WTC11 (cell line): ENCODE measurements around the gene XRN1. TPM values are rescaled to one million over a fixed set of nuclear protein-coding genes. Genes with fewer than 3 reads are reported as not detected.

Experiments used
- ATAC-seq: fragments of 200-7000 bp; cut with Tn5 transposase; 2 replicates; pipeline ENCODE4 v1.10.0; 2021; ENCODE audit warnings: mild to moderate bottlenecking, moderate library complexity
- CTCF ChIA-PET: fragments of 300-600 bp; sonication (Branson Sonifier 250); formaldehyde crosslinking; loops from one replicate; lab custom pipeline; 2021; ENCODE audit warnings: antibody characterized with exemption; lab: Charles Lee
- POLR2A ChIA-PET: fragments of 350-600 bp; sonication (Branson Sonifier 250); formaldehyde crosslinking; loops from one replicate; lab custom pipeline; 2021; ENCODE audit warnings: antibody characterized with exemption; lab: Charles Lee
- DNase-seq: peaks from one replicate; pipeline ENCODE4 v3.0.0; 2021; ENCODE audit warnings: low spot score
- H3K27ac Mint-ChIP-seq: 2 replicates; pipeline ENCODE4 v1.8.0; 2021; ENCODE audit warnings: mixed read lengths
- H3K27me3 Mint-ChIP-seq: 2 replicates; pipeline ENCODE4 v1.8.0; 2021; ENCODE audit warnings: low read depth, mild to moderate bottlenecking, moderate library complexity, mixed read lengths
- H3K36me3 Mint-ChIP-seq: 2 replicates; pipeline ENCODE4 v1.8.0; 2021; ENCODE audit warnings: mixed read lengths
- H3K4me1 Mint-ChIP-seq: 2 replicates; pipeline ENCODE4 v1.8.0; 2022; ENCODE audit warnings: mixed read lengths
- H3K4me3 Mint-ChIP-seq: 2 replicates; pipeline ENCODE4 v1.8.0; 2021; ENCODE audit warnings: mild to moderate bottlenecking, moderate library complexity, mixed read lengths
- H3K9me3 Mint-ChIP-seq: 2 replicates; pipeline ENCODE4 v1.8.0; 2021; ENCODE audit warnings: mixed read lengths
- EMX1 ChIP-seq: fragments of 250-450 bp; sonication (Bioruptor Pico); IDR thresholded peaks from 2 replicates; pipeline ENCODE4 v1.8.0; 2021; ENCODE audit warnings: mild to moderate bottlenecking
- FOXP1 ChIP-seq: sonication (generic); formaldehyde crosslinking; IDR thresholded peaks from 2 replicates; pipeline ENCODE4 v1.8.0; 2022; ENCODE audit warnings: missing genetic modification reagents, mild to moderate bottlenecking, moderate library complexity, borderline replicate concordance
- GRHL2 ChIP-seq: fragments of 250-450 bp; sonication (Bioruptor Pico); IDR thresholded peaks from 2 replicates; pipeline ENCODE4 v1.8.0; 2022; ENCODE audit warnings: mild to moderate bottlenecking, moderate library complexity; ENCODE audit not compliant: insufficient replicate concordance, severe bottlenecking
- GTF2I ChIP-seq: fragments of 250-450 bp; sonication (Bioruptor Pico); conservative IDR thresholded peaks from 2 replicates; pipeline ENCODE4 v1.4.0; 2021; ENCODE audit warnings: mild to moderate bottlenecking
- JAZF1 ChIP-seq: fragments of 250-450 bp; sonication (Bioruptor Pico); IDR thresholded peaks from 2 replicates; pipeline ENCODE4 v1.9.0; 2021; ENCODE audit warnings: moderate library complexity, mild to moderate bottlenecking, inconsistent platforms
- NR1H2 ChIP-seq: sonication (generic); formaldehyde crosslinking; IDR thresholded peaks from 2 replicates; pipeline ENCODE4 v1.9.0; 2021; ENCODE audit warnings: mild to moderate bottlenecking, moderate library complexity, missing genetic modification reagents
- PRRX2 ChIP-seq: fragments of 250-450 bp; sonication (Bioruptor Pico); IDR thresholded peaks from 2 replicates; pipeline ENCODE4 v1.8.0; 2021; ENCODE audit warnings: mild to moderate bottlenecking
- TCF7 ChIP-seq: sonication (generic); formaldehyde crosslinking; IDR thresholded peaks from 2 replicates; pipeline ENCODE4 v1.8.0; 2022; ENCODE audit warnings: mild to moderate bottlenecking, low read depth, missing genetic modification reagents, moderate library complexity
- TP53 ChIP-seq: sonication (generic); formaldehyde crosslinking; IDR thresholded peaks from 2 replicates; pipeline ENCODE4 v1.8.1; 2023; ENCODE audit warnings: mild to moderate bottlenecking, missing genetic modification reagents
- ZBTB21 ChIP-seq: sonication (generic); formaldehyde crosslinking; IDR thresholded peaks from 2 replicates; pipeline ENCODE4 v1.8.1; 2023; ENCODE audit warnings: mild to moderate bottlenecking, missing genetic modification reagents, borderline replicate concordance
- ZNF317 ChIP-seq: sonication (generic); formaldehyde crosslinking; IDR thresholded peaks from 2 replicates; pipeline ENCODE4 v1.8.1; 2023; ENCODE audit warnings: low read depth, mild to moderate bottlenecking, moderate library complexity, missing genetic modification reagents, borderline replicate concordance
- total RNA-seq: library from RNA; stranded (reverse); gene quantifications from 3 replicates; pipeline ENCODE4 v1.2.3, GENCODE V29; 2021
- TF ChIP-seq, protein P1 (sequence below): sonication (generic); formaldehyde crosslinking; IDR thresholded peaks from 2 replicates; pipeline ENCODE4 v1.8.1; 2022; ENCODE audit warnings: low read depth, mild to moderate bottlenecking, moderate library complexity, missing genetic modification reagents, borderline replicate concordance
- TF ChIP-seq, protein P2 (sequence below): sonication (generic); formaldehyde crosslinking; conservative IDR thresholded peaks from 2 replicates; pipeline ENCODE4 v1.8.1; 2023; ENCODE audit warnings: mild to moderate bottlenecking, low read depth, missing genetic modification reagents, moderate library complexity
- TF ChIP-seq, protein P3 (sequence below): sonication (generic); formaldehyde crosslinking; IDR thresholded peaks from 2 replicates; pipeline ENCODE4 v1.8.1; 2023; ENCODE audit warnings: mild to moderate bottlenecking, moderate library complexity, missing genetic modification reagents
- TF ChIP-seq, protein P4 (sequence below): fragments of 250-450 bp; sonication (Bioruptor Pico); IDR thresholded peaks from 2 replicates; pipeline ENCODE4 v1.9.0; 2021; ENCODE audit warnings: mild to moderate bottlenecking
- TF ChIP-seq, protein P5 (sequence below): sonication (generic); formaldehyde crosslinking; IDR thresholded peaks from 2 replicates; pipeline ENCODE4 v1.8.1; 2022; ENCODE audit warnings: missing genetic modification reagents, borderline replicate concordance
- TF ChIP-seq, protein P6 (sequence below): fragments of 250-450 bp; sonication (Bioruptor Pico); IDR thresholded peaks from 2 replicates; pipeline ENCODE4 v1.9.0; 2021; ENCODE audit warnings: mild to moderate bottlenecking
- TF ChIP-seq, protein P7 (sequence below): sonication (generic); formaldehyde crosslinking; IDR thresholded peaks from 2 replicates; pipeline ENCODE4 v1.8.1; 2022; ENCODE audit warnings: mild to moderate bottlenecking, missing genetic modification reagents, moderate library complexity, borderline replicate concordance

XRN1 gene
- total RNA-seq, 1 experiment from 2014 or later: 19.2 TPM

DNA sequence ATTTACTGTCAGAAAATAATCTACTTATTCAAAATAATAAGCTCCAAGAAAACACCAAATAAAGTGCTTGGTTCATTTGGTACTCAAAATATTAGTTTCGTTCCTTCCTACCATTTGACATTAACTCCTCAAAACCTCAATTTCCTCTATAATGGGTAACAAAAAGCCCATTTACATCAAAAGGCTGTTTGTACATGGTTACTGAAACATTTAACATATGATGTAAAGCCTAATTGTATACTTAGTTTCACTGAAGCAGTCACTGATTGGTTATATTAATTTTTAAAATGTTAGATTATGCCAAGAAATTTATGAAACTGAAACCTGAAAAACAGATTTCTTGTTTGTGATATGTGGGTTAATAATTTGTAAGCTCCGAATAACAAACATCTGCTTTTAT, 14.7 kb downstream of the XRN1 start (continued):
- TF ChIP-seq, protein P1, sequence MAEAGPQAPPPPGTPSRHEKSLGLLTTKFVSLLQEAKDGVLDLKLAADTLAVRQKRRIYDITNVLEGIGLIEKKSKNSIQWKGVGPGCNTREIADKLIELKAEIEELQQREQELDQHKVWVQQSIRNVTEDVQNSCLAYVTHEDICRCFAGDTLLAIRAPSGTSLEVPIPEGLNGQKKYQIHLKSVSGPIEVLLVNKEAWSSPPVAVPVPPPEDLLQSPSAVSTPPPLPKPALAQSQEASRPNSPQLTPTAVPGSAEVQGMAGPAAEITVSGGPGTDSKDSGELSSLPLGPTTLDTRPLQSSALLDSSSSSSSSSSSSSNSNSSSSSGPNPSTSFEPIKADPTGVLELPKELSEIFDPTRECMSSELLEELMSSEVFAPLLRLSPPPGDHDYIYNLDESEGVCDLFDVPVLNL: no peak
- no peak for TF ChIP-seq EMX1 (CRISPR knock-in tag)
- TF ChIP-seq, all 79 proteins: peak for 0

DNA sequence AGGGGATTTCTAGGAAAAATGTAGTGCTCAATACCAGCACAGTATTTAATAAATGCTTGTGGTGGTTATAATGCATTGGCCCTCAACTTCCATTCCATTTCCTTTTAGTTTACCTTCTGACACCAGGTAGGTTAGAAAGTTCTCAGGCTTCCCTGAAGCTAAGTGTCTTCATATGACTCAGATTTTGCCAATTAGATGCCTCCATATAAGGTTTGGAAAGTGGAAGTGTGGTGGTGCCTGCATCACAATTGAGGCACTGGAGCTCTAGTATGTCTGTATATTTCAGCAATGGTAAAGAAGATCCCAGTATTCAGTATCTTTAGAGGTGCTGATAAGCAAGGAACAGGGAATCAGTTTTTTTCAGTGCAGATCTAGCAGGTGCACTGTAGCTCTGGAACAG, 18.3 kb downstream of the XRN1 start:
- Mint-ChIP-seq H3K27ac (no peak overlapping the region), H3K9me3 (peaks cover 4% of the 10 kb centered on the region; the same call in 1 of the 2 replicates), H3K36me3 (peaks cover 26% of the 10 kb centered on the region), H3K4me1 (0 out of 2 replicates have a peak, but pooled peaks cover 3% of the 10 kb centered on the region), H3K27me3 (no peaks in the 10 kb centered on the region), H3K4me3 (no peak overlapping the region)
- ATAC-seq: no peak
- CTCF ChIA-PET: interaction anchor here (0.6 kb wide), 1 partner anchor 717 kb away, joined by 3 read pairs; no protein-coding TSS in a partner anchor
- POLR2A ChIA-PET: no interaction called here
- no peak for DNase-seq
- TF ChIP-seq ZBTB21: no peak
- TF ChIP-seq, protein P2, sequence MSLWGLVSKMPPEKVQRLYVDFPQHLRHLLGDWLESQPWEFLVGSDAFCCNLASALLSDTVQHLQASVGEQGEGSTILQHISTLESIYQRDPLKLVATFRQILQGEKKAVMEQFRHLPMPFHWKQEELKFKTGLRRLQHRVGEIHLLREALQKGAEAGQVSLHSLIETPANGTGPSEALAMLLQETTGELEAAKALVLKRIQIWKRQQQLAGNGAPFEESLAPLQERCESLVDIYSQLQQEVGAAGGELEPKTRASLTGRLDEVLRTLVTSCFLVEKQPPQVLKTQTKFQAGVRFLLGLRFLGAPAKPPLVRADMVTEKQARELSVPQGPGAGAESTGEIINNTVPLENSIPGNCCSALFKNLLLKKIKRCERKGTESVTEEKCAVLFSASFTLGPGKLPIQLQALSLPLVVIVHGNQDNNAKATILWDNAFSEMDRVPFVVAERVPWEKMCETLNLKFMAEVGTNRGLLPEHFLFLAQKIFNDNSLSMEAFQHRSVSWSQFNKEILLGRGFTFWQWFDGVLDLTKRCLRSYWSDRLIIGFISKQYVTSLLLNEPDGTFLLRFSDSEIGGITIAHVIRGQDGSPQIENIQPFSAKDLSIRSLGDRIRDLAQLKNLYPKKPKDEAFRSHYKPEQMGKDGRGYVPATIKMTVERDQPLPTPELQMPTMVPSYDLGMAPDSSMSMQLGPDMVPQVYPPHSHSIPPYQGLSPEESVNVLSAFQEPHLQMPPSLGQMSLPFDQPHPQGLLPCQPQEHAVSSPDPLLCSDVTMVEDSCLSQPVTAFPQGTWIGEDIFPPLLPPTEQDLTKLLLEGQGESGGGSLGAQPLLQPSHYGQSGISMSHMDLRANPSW (CRISPR knock-in tag): no peak
- TF ChIP-seq, protein P3, sequence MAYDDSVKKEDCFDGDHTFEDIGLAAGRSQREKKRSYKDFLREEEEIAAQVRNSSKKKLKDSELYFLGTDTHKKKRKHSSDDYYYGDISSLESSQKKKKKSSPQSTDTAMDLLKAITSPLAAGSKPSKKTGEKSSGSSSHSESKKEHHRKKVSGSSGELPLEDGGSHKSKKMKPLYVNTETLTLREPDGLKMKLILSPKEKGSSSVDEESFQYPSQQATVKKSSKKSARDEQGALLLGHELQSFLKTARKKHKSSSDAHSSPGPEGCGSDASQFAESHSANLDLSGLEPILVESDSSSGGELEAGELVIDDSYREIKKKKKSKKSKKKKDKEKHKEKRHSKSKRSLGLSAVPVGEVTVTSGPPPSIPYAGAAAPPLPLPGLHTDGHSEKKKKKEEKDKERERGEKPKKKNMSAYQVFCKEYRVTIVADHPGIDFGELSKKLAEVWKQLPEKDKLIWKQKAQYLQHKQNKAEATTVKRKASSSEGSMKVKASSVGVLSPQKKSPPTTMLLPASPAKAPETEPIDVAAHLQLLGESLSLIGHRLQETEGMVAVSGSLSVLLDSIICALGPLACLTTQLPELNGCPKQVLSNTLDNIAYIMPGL: no peak
- no peak for TF ChIP-seq PRRX2 (CRISPR knock-in tag)
- TF ChIP-seq FOXP1 (CRISPR knock-in tag): no peak
- TF ChIP-seq, protein P4, sequence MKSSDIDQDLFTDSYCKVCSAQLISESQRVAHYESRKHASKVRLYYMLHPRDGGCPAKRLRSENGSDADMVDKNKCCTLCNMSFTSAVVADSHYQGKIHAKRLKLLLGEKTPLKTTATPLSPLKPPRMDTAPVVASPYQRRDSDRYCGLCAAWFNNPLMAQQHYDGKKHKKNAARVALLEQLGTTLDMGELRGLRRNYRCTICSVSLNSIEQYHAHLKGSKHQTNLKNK (CRISPR knock-in tag): no peak
- TF ChIP-seq, protein P5, sequence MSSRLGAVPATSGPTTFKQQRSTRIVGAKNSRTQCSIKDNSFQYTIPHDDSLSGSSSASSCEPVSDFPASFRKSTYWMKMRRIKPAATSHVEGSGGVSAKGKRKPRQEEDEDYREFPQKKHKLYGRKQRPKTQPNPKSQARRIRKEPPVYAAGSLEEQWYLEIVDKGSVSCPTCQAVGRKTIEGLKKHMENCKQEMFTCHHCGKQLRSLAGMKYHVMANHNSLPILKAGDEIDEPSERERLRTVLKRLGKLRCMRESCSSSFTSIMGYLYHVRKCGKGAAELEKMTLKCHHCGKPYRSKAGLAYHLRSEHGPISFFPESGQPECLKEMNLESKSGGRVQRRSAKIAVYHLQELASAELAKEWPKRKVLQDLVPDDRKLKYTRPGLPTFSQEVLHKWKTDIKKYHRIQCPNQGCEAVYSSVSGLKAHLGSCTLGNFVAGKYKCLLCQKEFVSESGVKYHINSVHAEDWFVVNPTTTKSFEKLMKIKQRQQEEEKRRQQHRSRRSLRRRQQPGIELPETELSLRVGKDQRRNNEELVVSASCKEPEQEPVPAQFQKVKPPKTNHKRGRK: no peak
- no peak for TF ChIP-seq NR1H2 (CRISPR knock-in tag)
- TF ChIP-seq, protein P6, sequence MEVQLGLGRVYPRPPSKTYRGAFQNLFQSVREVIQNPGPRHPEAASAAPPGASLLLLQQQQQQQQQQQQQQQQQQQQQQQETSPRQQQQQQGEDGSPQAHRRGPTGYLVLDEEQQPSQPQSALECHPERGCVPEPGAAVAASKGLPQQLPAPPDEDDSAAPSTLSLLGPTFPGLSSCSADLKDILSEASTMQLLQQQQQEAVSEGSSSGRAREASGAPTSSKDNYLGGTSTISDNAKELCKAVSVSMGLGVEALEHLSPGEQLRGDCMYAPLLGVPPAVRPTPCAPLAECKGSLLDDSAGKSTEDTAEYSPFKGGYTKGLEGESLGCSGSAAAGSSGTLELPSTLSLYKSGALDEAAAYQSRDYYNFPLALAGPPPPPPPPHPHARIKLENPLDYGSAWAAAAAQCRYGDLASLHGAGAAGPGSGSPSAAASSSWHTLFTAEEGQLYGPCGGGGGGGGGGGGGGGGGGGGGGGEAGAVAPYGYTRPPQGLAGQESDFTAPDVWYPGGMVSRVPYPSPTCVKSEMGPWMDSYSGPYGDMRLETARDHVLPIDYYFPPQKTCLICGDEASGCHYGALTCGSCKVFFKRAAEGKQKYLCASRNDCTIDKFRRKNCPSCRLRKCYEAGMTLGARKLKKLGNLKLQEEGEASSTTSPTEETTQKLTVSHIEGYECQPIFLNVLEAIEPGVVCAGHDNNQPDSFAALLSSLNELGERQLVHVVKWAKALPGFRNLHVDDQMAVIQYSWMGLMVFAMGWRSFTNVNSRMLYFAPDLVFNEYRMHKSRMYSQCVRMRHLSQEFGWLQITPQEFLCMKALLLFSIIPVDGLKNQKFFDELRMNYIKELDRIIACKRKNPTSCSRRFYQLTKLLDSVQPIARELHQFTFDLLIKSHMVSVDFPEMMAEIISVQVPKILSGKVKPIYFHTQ (CRISPR knock-in tag): no peak
- TF ChIP-seq, protein P7, sequence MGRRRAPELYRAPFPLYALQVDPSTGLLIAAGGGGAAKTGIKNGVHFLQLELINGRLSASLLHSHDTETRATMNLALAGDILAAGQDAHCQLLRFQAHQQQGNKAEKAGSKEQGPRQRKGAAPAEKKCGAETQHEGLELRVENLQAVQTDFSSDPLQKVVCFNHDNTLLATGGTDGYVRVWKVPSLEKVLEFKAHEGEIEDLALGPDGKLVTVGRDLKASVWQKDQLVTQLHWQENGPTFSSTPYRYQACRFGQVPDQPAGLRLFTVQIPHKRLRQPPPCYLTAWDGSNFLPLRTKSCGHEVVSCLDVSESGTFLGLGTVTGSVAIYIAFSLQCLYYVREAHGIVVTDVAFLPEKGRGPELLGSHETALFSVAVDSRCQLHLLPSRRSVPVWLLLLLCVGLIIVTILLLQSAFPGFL (CRISPR knock-in tag): no peak
- no peak for TF ChIP-seq TP53 (CRISPR knock-in tag)
- no peak for TF ChIP-seq GTF2I (CRISPR knock-in tag)
- TF ChIP-seq GRHL2 (CRISPR knock-in tag): no peak
- no peak for TF ChIP-seq TCF7 (CRISPR knock-in tag)
- no peak for TF ChIP-seq JAZF1 (CRISPR knock-in tag)
- TF ChIP-seq ZNF317 (CRISPR knock-in tag): no peak
